ENCODE data around the gene GPR6.

Gene GPR6

DNA sequence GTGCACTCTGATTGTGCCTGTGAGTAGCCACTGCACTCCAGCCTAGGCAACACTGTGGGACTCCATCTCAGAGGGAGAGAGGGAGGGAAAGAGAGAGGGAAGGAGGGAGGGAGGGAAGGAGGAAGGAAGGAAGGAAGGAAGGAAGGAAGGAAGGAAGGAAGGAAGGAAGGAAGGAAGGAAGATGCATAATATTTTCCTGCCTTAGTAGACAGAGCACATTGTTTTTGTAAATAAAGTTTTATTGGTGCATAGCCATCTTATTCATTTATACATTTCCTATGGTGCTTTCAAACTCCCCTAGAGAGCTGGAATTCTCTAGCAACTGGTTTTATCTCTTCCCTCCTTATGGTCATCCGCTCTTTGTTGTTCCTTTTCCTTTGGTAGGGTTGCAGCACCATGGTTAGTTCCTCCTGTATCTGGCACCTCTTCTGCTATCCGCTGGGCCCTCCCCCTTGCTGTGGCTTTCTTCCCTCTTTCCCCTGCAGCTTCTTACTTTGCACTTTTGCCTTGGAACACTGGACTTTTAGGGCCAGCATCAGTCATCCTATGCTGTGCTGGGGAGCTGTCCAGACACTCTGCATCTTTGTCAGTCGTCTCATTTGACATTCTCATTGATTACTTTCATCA lies 20.2 kb downstream of the GPR6 start:
- FAIRE-seq, result no peak

DNA sequence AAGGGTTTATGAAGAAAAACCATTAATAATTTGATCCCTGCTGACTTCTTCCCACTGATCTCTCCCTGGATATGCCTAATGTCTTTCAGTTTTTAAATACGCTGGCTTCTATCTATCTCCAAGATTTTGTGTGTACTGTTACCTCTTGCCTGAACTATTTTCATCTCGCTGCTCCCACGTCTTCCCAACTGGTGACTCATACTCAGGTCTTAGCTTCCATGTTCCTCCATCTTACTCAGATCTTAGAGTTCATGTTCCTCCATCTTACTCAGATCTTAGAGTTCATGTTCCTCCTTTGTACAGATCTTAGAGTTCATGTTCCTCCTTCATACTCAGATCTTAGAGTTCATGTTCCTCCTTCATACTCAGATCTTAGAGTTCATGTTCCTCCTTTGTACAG lies 21.6 kb downstream of the GPR6 start:
- no peak for FAIRE-seq

More for the DNA sequence above, 20.2 kb downstream of the GPR6 start:
- DNase-seq (ENCODE audit: low spot score), result no peak

DNA sequence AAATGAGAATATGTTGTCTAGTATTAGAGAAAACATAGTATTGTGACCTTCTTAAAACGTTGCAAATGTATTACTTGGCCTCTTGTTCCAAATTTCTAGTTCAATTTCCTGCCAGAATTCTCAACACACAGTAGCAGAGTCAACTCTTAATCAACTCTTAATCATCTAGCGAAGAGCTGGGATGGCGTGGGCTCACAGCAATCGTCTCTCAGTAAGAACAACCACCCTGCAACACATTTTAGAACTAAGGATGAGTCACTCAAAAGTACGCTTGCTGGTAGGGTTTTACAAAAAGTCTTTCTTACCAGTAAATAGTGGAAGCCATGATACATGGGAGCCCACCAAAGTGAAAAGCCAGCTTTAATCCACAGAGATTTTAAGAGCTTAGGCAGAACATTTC lies 24.6 kb downstream of the GPR6 start:
- DNase-seq (ENCODE audit: low spot score) (no peak), FAIRE-seq (no peak)

More for the DNA sequence above, 21.6 kb downstream of the GPR6 start:
- DNase-seq (ENCODE audit: low spot score), result no peak

DNA sequence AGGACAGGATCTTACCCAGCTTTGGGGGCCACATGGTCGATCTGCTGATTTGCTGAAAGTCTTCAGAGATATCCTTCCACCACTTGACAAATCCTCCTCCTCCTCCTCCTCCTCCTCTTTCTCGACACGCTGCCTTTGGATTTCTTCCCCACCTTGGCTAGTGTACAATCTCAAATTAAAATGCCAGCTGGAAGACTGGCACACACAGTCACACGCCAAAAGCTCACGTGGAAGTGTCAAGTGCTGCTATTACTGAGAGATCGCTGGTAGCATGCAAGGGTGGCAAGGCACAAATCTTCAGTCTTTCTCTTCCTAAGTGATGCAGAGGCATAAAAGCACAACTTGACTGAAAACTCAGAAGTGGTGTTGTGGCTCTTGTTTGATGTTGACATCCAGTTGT lies 35.3 kb downstream of the GPR6 start:
- DNase-seq (ENCODE audit: low spot score) (no peak), FAIRE-seq (no peak)

DNA sequence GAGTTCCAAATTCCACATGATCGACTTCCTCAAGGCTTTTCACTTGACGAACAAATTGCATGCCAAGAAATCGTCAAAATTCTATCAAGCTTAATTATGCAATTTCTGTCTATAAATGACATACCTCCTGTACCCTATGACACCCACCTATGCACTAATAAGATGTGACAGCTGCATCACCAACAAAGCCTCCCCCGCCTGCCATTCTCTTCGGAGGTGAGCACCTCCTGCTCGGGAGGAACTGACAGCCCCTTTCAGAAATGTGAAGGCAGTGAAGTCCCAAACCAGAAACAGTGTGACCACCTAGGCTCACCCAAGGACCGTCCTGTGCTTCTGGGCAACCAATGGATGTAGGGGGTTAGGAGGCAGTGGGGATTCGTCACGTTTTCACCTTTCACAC lies 37.1 kb downstream of the GPR6 start:
- no peak for FAIRE-seq

DNA sequence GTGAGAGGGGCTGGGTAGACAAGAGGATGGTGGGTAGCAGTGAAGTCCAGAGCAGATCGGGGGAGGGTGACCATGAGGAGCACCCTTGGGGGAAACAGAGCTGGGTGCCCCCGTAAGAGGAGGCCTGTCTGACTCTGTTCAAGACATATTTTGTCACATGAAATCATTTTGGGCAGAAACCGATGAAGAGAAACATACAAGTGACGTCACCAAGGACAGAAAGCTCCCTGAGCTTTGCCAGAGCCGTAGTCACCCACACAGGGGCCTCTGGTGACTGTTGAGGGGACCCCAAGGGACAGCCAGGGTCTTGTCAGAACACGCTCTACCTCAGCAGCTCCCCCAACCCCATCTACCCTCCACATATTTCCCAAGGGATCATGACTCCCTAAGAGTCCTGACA lies 39.2 kb downstream of the GPR6 start:
- DNase-seq (ENCODE audit: low spot score) (no peak), FAIRE-seq (no peak)

More for the DNA sequence above, 37.1 kb downstream of the GPR6 start:
- DNase-seq (ENCODE audit: low spot score), result no peak

DNA sequence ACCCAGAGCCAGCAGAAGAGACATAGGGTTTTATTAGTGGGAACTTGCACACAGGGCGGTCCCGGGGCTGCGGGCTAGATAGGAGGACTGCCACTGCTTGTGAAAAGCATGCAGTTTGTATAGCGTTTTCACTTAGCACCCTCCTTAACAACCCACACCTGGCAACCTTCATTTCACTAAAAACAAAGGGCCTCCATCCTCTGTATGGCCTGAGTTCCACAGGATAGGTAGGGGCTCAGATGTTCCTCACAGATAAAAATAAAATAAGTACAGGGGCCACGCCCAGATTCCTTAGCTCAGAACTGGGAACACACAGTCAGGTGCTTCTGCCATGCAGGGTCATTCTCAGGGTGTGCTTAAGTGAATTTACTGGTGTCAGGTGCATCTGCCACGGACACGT lies 39.8 kb downstream of the GPR6 start:
- DNase-seq (ENCODE audit: low spot score) (no peak), FAIRE-seq (no peak)

DNA sequence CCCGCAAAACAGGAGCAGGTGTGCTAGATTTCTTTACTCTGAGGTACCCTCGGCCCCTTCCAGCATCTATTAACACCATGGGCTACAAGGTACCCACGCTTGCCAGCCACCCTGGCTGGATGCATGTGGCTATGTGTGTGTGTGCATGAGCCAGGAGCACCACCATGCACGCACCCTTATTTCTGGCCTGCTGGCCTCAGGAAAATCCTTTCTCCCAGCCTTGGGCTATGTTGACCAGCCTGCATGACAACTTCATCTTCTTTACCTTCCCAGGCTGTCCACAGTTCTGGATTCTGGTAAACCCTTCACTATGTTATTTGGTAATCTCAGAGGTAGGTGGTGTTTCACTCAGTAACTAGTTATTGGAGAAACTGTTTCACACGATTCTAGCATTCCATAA lies 40.4 kb downstream of the GPR6 start:
- DNase-seq (ENCODE audit: low spot score), result no peak
- no peak for FAIRE-seq

DNA sequence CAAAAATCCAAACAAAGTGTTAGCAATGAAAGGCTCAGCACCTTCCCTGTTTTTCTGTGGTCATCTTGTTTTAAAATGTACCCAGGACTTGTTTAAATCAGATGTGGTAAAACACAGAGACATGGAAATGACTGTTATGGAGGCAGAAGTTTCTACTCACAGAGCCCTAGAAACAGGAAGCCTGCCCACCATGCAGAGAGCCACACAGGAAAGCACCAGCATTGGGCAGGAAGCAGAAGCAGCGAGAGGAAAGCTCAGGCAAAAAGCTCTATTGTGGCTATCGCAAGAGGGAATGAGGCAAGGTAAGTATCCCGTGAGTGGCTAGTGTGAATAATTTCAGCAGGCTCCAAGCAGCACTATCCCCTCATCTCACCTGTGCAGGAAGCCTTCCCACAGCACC lies 42.8 kb downstream of the GPR6 start:
- DNase-seq (ENCODE audit: low spot score) (no peak), FAIRE-seq (no peak)

DNA sequence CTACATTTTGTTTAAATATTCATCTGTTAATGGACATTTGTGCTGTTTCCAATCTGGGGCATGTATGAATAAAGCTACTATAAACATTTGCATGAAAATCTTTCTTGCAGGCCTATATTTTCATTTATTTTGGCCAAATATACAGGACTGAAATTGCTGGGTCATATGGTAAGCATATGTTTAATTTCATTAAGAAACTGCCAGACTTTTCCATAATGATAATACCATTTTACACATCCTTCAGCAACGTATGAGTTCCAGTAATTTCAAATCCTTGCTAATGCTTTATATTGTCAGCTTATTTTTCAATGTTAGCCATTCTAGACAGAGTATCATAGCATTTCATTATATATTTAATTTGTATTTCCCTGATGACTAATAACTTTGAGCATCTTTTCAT lies 51.0 kb downstream of the GPR6 start:
- FAIRE-seq (no peak), DNase-seq (ENCODE audit: low spot score) (no peak)

Data from RCC 7860 (cell line).